Activated effector memory CD4-positive, alpha-beta T cell treated with anti-CD3 and anti-CD28 coated beads, Interleukin-2, amount 50 U/mL, for 16 hours (primary cell): ENCODE measurements around the gene FOXL3.

ENCODE experiments used
- DNase-seq: peaks from one replicate; pipeline ENCODE4 v3.0.0-alpha.2; 2020

The FOXL3 gene

GRCh38 chr7:291373-292092 is 1.6 kb downstream of the FOXL3 start:
- peak; percentile 31 for DNase-seq

GRCh38 chr7:292226-292625 is 2.3 kb downstream of the FOXL3 start:
- peak; percentile 12 for DNase-seq

GRCh38 chr7:292826-293225 is 2.9 kb downstream of the FOXL3 start:
- DNase-seq, result peak; percentile 50

GRCh38 chr7:293681-294439 is 3.9 kb downstream of the FOXL3 start:
- peak; percentile 27 for DNase-seq

GRCh38 chr7:294440-295154 is 4.6 kb downstream of the FOXL3 start:
- peak; percentile 51 for DNase-seq

GRCh38 chr7:295155-296154 is 5.5 kb downstream of the FOXL3 start:
- DNase-seq, result peak; percentile 45

- DNase-seq, result peak; percentile 43
These were observed 6.5 kb downstream of the FOXL3 start for GRCh38 chr7:296373-296945.

GRCh38 chr7:297141-297540 is 7.2 kb downstream of the FOXL3 start:
- peak; percentile 52 for DNase-seq

GRCh38 chr7:297611-298374 is 7.8 kb downstream of the FOXL3 start:
- DNase-seq, result peak; percentile 54

- DNase-seq, result peak; percentile 46
These were observed 8.4 kb downstream of the FOXL3 start for GRCh38 chr7:298375-298702.

- peak; percentile 16 for DNase-seq
These were observed 8.8 kb downstream of the FOXL3 start for GRCh38 chr7:298743-299142.

- peak; percentile 50 for DNase-seq
These were observed 9.2 kb downstream of the FOXL3 start for GRCh38 chr7:299169-299568.

GRCh38 chr7:299628-300027 is 9.7 kb downstream of the FOXL3 start:
- DNase-seq, result peak; percentile 30

- peak; percentile 38 for DNase-seq
These were observed 10.1 kb downstream of the FOXL3 start for GRCh38 chr7:300048-300447.

GRCh38 chr7:300546-301290 is 10.7 kb downstream of the FOXL3 start:
- DNase-seq, result peak; percentile 19

- peak; percentile 33 for DNase-seq
These were observed 11.5 kb downstream of the FOXL3 start for GRCh38 chr7:301291-302053.

- peak; percentile 51 for DNase-seq
These were observed 12.4 kb downstream of the FOXL3 start for GRCh38 chr7:302054-302992.

GRCh38 chr7:303425-303824 is 13.5 kb downstream of the FOXL3 start:
- peak; percentile 27 for DNase-seq
